Left ventricle myocardium superior (tissue), 1 donor: ENCODE data around the gene FOXP1. TPM values are rescaled to one million over a fixed set of nuclear protein-coding genes. Genes with fewer than 3 reads are reported as not detected.

Experiments
- ATAC-seq: fragments of 200-7000 bp; cut with Tn5 transposase; one replicate; pipeline ENCODE4 v1.9.1; 2020; ENCODE audit warnings: mild to moderate bottlenecking, moderate library complexity
- DNase-seq: peaks from one replicate; pipeline ENCODE4 v3.0.0-alpha.2; 2020
- intact Hi-C: fragments of 100-400 bp; cut with micrococcal nuclease; formaldehyde crosslinking; loops from one replicate; pipeline ENCODE4 v1.11.0; 2022
- total RNA-seq: library from RNA; stranded (reverse); fragmentation: NEBNext Ultra II Directional; extraction: Animal tissue kit (Norgen Biotek cat#: 25700); gene quantifications from one replicate; pipeline ENCODE4 v1.2.1, GENCODE V29; 2021
- donor health status: DM: no; HTN: yes; CAD: no; lungs with severe emphysema.

The FOXP1 gene
- total RNA-seq, 1 donor from 2014 or later: 35.2 TPM

- intact Hi-C loops: no loop called here
- DNase-seq (no peak), ATAC-seq (no peak)
Observed at GRCh38 chr3:71591101-71591500, 7.6 kb upstream of the FOXP1 start.

- ATAC-seq (no peak), DNase-seq (no peak)
- intact Hi-C loops: loop anchor here (5.0 to 10.0 kb wide), 3 partner anchors 284 to 872 kb away; no protein-coding TSS in a partner anchor
Observed at GRCh38 chr3:71589132-71589531, 5.6 kb upstream of the FOXP1 start.

GRCh38 chr3:71587958-71588357 lies 4.4 kb upstream of the FOXP1 start:
- intact Hi-C loops: loop anchor here (5.0 to 10.0 kb wide), 3 partner anchors 283 to 871 kb away; no protein-coding TSS in a partner anchor

GRCh38 chr3:71586810-71587242 lies 3.3 kb upstream of the FOXP1 start:
- ATAC-seq (no peak), DNase-seq (no peak)
- intact Hi-C loops: loop anchor here (5.0 to 10.0 kb wide), 3 partner anchors 282 to 870 kb away; no protein-coding TSS in a partner anchor

More at GRCh38 chr3:71587958-71588357, 4.4 kb upstream of the FOXP1 start:
- no peak for ATAC-seq
- DNase-seq: no peak

- no peak for DNase-seq
Observed at GRCh38 chr3:71585887-71586809, 2.6 kb upstream of the FOXP1 start.

GRCh38 chr3:71585131-71585530 lies 1.6 kb upstream of the FOXP1 start:
- intact Hi-C loops: loop anchor here (5.0 to 10.0 kb wide), 3 partner anchors 280 to 868 kb away; no protein-coding TSS in a partner anchor
- DNase-seq: no peak
- ATAC-seq: no peak

More at GRCh38 chr3:71585887-71586809, 2.6 kb upstream of the FOXP1 start:
- intact Hi-C loops: loop anchor here (5.0 to 10.0 kb wide), 3 partner anchors 281 to 869 kb away; no protein-coding TSS in a partner anchor
- no peak for ATAC-seq

- DNase-seq (peak; percentile 39), ATAC-seq (peak; percentile 26)
- intact Hi-C loops: loop anchor here (5.0 to 10.0 kb wide), 3 partner anchors 280 to 867 kb away; no protein-coding TSS in a partner anchor
Observed at GRCh38 chr3:71584394-71585011, 975 bp upstream of the FOXP1 start.

- DNase-seq (peak; percentile 88), ATAC-seq (peak; percentile 66)
- intact Hi-C loops: loop anchor here (10.0 kb wide), 2 partner anchors 278 to 458 kb away; no protein-coding TSS in a partner anchor
Observed at GRCh38 chr3:71582612-71583565, 639 bp downstream of the FOXP1 start.

GRCh38 chr3:71582036-71582611 lies 1.4 kb downstream of the FOXP1 start:
- ATAC-seq: peak; percentile 40
- intact Hi-C loops: loop anchor here (10.0 kb wide), 2 partner anchors 277 to 457 kb away; no protein-coding TSS in a partner anchor
- DNase-seq: peak; percentile 74

- ATAC-seq (peak; percentile 32), DNase-seq (peak; percentile 65)
- intact Hi-C loops: loop anchor here (10.0 kb wide), 2 partner anchors 277 to 457 kb away; no protein-coding TSS in a partner anchor
Observed at GRCh38 chr3:71581457-71582035, 2.0 kb downstream of the FOXP1 start.

- intact Hi-C loops: loop anchor here (10.0 kb wide), 2 partner anchors 276 to 456 kb away; no protein-coding TSS in a partner anchor
- no peak for ATAC-seq
Observed at GRCh38 chr3:71580636-71581456, 2.7 kb downstream of the FOXP1 start.

GRCh38 chr3:71579935-71580406 lies 3.6 kb downstream of the FOXP1 start:
- intact Hi-C loops: loop anchor here (10.0 kb wide), 2 partner anchors 275 to 455 kb away; no protein-coding TSS in a partner anchor
- ATAC-seq: no peak
- no peak for DNase-seq

More at GRCh38 chr3:71580636-71581456, 2.7 kb downstream of the FOXP1 start:
- DNase-seq: no peak

- intact Hi-C loops: no loop called here
- DNase-seq (no peak), ATAC-seq (no peak)
Observed at GRCh38 chr3:71579326-71579934, 4.1 kb downstream of the FOXP1 start.

- DNase-seq (no peak), ATAC-seq (no peak)
- intact Hi-C loops: no loop called here
Observed at GRCh38 chr3:71578054-71578751, 5.3 kb downstream of the FOXP1 start.

- ATAC-seq (no peak), DNase-seq (no peak)
- intact Hi-C loops: no loop called here
Observed at GRCh38 chr3:71577011-71577410, 6.5 kb downstream of the FOXP1 start.

GRCh38 chr3:71575433-71575832 lies 8.1 kb downstream of the FOXP1 start:
- intact Hi-C loops: no loop called here
- DNase-seq: no peak
- no peak for ATAC-seq
